Ishikawa (cell line): Measurements from ENCODE around the gene ABAT.

Experiments
- CEBPB ChIP-seq: IDR thresholded peaks from 2 replicates; pipeline ENCODE4 v1.6.1; 2012
- CREB1 ChIP-seq: IDR thresholded peaks from 2 replicates; pipeline ENCODE4 v1.6.1; 2012; ENCODE audit warnings: low read depth
- EGR1 ChIP-seq: IDR thresholded peaks from 2 replicates; pipeline ENCODE4 v1.6.1; 2012
- EP300 ChIP-seq: IDR thresholded peaks from 2 replicates; pipeline ENCODE4 v1.6.1; 2012; ENCODE audit warnings: borderline replicate concordance
- FOXM1 ChIP-seq: IDR thresholded peaks from 2 replicates; pipeline ENCODE4 v1.6.1; 2012; ENCODE audit warnings: low read depth, borderline replicate concordance
- NFIC ChIP-seq: IDR thresholded peaks from 2 replicates; pipeline ENCODE4 v1.6.1; 2012
- RAD21 ChIP-seq: IDR thresholded peaks from 2 replicates; pipeline ENCODE4 v1.6.1; 2012; ENCODE audit warnings: low read depth
- TAF1 ChIP-seq: IDR thresholded peaks from 2 replicates; pipeline ENCODE4 v1.6.1; 2012; ENCODE audit warnings: low read depth, mild to moderate bottlenecking
- TCF12 ChIP-seq: IDR thresholded peaks from 2 replicates; pipeline ENCODE4 v1.6.1; 2012; ENCODE audit warnings: low read depth
- TEAD4 ChIP-seq: IDR thresholded peaks from 2 replicates; pipeline ENCODE4 v1.6.1; 2012
- YY1 ChIP-seq: IDR thresholded peaks from 2 replicates; pipeline ENCODE4 v1.6.1; 2012; ENCODE audit warnings: low read depth
- ZBTB7A ChIP-seq: IDR thresholded peaks from 2 replicates; pipeline ENCODE4 v1.6.1; 2012; ENCODE audit warnings: low read depth
- TF ChIP-seq, protein P1 (sequence below): IDR thresholded peaks from 2 replicates; pipeline ENCODE4 v1.6.1; 2012
- TF ChIP-seq, protein P2 (sequence below): IDR thresholded peaks from 2 replicates; pipeline ENCODE4 v1.6.1; 2012; ENCODE audit warnings: low read depth, mild to moderate bottlenecking
- TF ChIP-seq, protein P3 (sequence below): IDR thresholded peaks from 2 replicates; pipeline ENCODE4 v1.6.1; 2012

Gene ABAT

DNA sequence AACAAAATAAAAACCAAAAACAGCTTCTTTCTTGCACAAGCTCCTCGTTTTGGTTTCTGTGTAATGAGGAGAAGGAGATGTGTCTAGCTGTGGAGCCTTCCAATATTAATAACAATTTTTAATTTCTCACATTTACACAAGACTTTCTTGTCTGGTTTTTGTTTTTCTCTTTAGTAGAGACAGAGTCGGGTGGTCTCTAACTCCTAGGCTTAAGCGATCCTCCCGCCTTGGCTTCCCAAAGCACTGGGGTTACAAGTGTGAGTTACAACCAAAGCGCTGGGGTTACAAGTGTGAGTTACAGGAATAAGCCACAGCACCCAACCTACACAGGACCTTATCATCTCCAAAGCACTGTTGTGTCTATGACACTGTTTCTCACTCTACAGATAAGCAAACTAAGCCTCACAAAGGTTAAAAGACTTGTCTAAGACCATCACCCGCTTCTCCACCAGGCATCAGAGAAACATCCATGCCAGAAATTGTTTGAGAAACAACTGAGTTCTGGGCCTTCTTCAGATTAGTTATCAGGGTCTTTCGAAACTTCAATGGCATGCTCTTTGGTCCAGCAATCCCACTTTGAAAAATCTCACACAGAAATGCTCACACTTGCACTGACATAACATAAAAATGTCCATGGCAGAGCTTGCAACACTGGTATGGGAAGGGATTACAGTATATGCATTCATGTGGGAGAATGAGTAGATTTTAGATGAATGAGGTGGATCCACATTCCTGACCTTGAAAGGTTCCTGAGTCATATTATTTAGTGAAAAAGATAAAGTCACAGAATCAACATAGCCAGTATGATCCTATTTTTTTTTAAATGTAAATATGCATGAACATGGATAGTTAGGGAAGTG is 3.9 kb downstream of the ABAT start:
- no peak for TF ChIP-seq CREB1
- TF ChIP-seq TCF12, result no peak
- TF ChIP-seq, protein P1, sequence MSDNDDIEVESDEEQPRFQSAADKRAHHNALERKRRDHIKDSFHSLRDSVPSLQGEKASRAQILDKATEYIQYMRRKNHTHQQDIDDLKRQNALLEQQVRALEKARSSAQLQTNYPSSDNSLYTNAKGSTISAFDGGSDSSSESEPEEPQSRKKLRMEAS, result no peak
- TF ChIP-seq, protein P2, sequence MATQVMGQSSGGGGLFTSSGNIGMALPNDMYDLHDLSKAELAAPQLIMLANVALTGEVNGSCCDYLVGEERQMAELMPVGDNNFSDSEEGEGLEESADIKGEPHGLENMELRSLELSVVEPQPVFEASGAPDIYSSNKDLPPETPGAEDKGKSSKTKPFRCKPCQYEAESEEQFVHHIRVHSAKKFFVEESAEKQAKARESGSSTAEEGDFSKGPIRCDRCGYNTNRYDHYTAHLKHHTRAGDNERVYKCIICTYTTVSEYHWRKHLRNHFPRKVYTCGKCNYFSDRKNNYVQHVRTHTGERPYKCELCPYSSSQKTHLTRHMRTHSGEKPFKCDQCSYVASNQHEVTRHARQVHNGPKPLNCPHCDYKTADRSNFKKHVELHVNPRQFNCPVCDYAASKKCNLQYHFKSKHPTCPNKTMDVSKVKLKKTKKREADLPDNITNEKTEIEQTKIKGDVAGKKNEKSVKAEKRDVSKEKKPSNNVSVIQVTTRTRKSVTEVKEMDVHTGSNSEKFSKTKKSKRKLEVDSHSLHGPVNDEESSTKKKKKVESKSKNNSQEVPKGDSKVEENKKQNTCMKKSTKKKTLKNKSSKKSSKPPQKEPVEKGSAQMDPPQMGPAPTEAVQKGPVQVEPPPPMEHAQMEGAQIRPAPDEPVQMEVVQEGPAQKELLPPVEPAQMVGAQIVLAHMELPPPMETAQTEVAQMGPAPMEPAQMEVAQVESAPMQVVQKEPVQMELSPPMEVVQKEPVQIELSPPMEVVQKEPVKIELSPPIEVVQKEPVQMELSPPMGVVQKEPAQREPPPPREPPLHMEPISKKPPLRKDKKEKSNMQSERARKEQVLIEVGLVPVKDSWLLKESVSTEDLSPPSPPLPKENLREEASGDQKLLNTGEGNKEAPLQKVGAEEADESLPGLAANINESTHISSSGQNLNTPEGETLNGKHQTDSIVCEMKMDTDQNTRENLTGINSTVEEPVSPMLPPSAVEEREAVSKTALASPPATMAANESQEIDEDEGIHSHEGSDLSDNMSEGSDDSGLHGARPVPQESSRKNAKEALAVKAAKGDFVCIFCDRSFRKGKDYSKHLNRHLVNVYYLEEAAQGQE, result no peak
- no peak for TF ChIP-seq EGR1
- TF ChIP-seq, protein P3, sequence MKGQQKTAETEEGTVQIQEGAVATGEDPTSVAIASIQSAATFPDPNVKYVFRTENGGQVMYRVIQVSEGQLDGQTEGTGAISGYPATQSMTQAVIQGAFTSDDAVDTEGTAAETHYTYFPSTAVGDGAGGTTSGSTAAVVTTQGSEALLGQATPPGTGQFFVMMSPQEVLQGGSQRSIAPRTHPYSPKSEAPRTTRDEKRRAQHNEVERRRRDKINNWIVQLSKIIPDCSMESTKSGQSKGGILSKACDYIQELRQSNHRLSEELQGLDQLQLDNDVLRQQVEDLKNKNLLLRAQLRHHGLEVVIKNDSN, result no peak
- TF ChIP-seq ZBTB7A, result no peak
- TF ChIP-seq RAD21, result no peak
- TF ChIP-seq EP300, result no peak

GRCh38 chr16:8679151-8679550 is 4.7 kb downstream of the ABAT start:
- no peak for TF ChIP-seq CREB1
- no peak for TF ChIP-seq YY1
- no peak for TF ChIP-seq FOXM1
- TF ChIP-seq CEBPB, result no peak
- TF ChIP-seq ZBTB7A, result no peak
- TF ChIP-seq, protein P3, result no peak
- TF ChIP-seq EP300, result no peak
- TF ChIP-seq TAF1, result no peak
- TF ChIP-seq RAD21, result no peak
- TF ChIP-seq, protein P1, result no peak
- no peak for TF ChIP-seq TEAD4
- TF ChIP-seq TCF12, result no peak
- TF ChIP-seq, protein P2, result no peak
- no peak for TF ChIP-seq NFIC
- TF ChIP-seq EGR1, result no peak

GRCh38 chr16:8682551-8683259 is 8.3 kb downstream of the ABAT start:
- TF ChIP-seq ZBTB7A (no peak), NFIC (0 out of 2 replicates have a peak, but pooled peaks have one; percentile 19)

GRCh38 chr16:8683640-8684039 is 9.2 kb downstream of the ABAT start:
- no peak for TF ChIP-seq YY1
- no peak for TF ChIP-seq ZBTB7A
- TF ChIP-seq EP300, result no peak
- TF ChIP-seq, protein P1, result no peak
- TF ChIP-seq TEAD4, result no peak
- TF ChIP-seq FOXM1, result no peak
- TF ChIP-seq TAF1, result no peak
- TF ChIP-seq RAD21, result no peak
- no peak for TF ChIP-seq NFIC
- TF ChIP-seq, protein P3, result no peak
- TF ChIP-seq TCF12, result no peak

DNA sequence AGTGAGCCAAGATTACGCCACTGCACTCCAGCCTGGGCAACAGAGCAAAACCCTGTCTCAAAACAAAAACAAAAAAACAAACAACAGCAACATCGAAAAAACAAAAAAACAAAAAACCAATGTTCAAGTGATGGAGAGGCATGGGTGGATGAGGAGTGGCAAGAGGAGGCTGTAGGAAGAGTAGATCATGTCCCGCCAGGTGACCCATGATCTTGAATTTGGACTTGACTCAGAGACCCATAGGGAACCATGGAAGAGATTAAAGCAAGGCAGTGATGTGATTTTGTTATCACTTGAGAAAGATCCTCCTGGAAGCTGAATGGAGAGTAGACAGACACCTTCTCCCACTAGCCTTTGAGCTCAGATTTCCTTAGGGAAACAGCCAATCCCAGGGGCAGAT is 11.2 kb downstream of the ABAT start:
- TF ChIP-seq TAF1, result no peak
- no peak for TF ChIP-seq CEBPB
- TF ChIP-seq NFIC, result no peak
- TF ChIP-seq FOXM1, result no peak
- TF ChIP-seq, protein P2, result no peak
- TF ChIP-seq, protein P3, result no peak
- TF ChIP-seq EGR1, result no peak
- no peak for TF ChIP-seq CREB1
- TF ChIP-seq EP300, result no peak
- TF ChIP-seq ZBTB7A, result no peak
- TF ChIP-seq RAD21, result no peak
- TF ChIP-seq TCF12, result no peak
- TF ChIP-seq, protein P1, result no peak
- no peak for TF ChIP-seq TEAD4
- TF ChIP-seq YY1, result no peak
